BE2C (cell line): ENCODE results near the gene FBXL7.

ENCODE experiments used
- DNase-seq: peaks from one replicate; pipeline ENCODE4 v3.0.0-alpha.2; 2020
- H3K27me3 ChIP-seq: fragments of 250-450 bp; sonication (Bioruptor Pico); 2 replicates; pipeline ENCODE4 v1.5.1; 2020; ENCODE audit warnings: mild to moderate bottlenecking
- H3K36me3 ChIP-seq: fragments of 250-450 bp; sonication (Bioruptor Pico); 2 replicates; pipeline ENCODE4 v1.5.1; 2020; ENCODE audit warnings: mild to moderate bottlenecking
- H3K4me1 ChIP-seq: fragments of 250-450 bp; sonication (Bioruptor Pico); 2 replicates; pipeline ENCODE4 v1.5.1; 2020
- H3K4me3 ChIP-seq: 2 replicates; pipeline ENCODE4 v1.5.1; 2011; ENCODE audit warnings: low read depth, low read length
- H3K9me3 ChIP-seq: fragments of 250-450 bp; sonication (Bioruptor Pico); 2 replicates; pipeline ENCODE4 v1.5.1; 2020
- TF ChIP-seq, protein P1 (sequence below): IDR thresholded peaks from 2 replicates; pipeline ENCODE4 v1.5.1; 2012; ENCODE audit warnings: mild to moderate bottlenecking, low read depth, low read length

The FBXL7 gene

GRCh38 chr5:15904899-15905830 lies 405.2 kb downstream of the FBXL7 start:
- H3K9me3 ChIP-seq: no peaks in the 10 kb centered on the region
- no peak overlapping the region for H3K4me3 ChIP-seq
- H3K27me3 ChIP-seq: no peaks in the 10 kb centered on the region
- no peak for DNase-seq
- TF ChIP-seq, protein P1, sequence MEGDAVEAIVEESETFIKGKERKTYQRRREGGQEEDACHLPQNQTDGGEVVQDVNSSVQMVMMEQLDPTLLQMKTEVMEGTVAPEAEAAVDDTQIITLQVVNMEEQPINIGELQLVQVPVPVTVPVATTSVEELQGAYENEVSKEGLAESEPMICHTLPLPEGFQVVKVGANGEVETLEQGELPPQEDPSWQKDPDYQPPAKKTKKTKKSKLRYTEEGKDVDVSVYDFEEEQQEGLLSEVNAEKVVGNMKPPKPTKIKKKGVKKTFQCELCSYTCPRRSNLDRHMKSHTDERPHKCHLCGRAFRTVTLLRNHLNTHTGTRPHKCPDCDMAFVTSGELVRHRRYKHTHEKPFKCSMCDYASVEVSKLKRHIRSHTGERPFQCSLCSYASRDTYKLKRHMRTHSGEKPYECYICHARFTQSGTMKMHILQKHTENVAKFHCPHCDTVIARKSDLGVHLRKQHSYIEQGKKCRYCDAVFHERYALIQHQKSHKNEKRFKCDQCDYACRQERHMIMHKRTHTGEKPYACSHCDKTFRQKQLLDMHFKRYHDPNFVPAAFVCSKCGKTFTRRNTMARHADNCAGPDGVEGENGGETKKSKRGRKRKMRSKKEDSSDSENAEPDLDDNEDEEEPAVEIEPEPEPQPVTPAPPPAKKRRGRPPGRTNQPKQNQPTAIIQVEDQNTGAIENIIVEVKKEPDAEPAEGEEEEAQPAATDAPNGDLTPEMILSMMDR: no peak
- no peaks in the 10 kb centered on the region for H3K4me1 ChIP-seq
- no peaks in the 10 kb centered on the region for H3K36me3 ChIP-seq

GRCh38 chr5:15914638-15915037 lies 414.7 kb downstream of the FBXL7 start:
- Histone ChIP-seq H3K4me3 (no peak overlapping the region), H3K9me3 (no peaks in the 10 kb centered on the region), H3K4me1 (no peaks in the 10 kb centered on the region), H3K27me3 (no peaks in the 10 kb centered on the region), H3K36me3 (no peaks in the 10 kb centered on the region)
- TF ChIP-seq, protein P1: no peak
- DNase-seq: no peak

DNA sequence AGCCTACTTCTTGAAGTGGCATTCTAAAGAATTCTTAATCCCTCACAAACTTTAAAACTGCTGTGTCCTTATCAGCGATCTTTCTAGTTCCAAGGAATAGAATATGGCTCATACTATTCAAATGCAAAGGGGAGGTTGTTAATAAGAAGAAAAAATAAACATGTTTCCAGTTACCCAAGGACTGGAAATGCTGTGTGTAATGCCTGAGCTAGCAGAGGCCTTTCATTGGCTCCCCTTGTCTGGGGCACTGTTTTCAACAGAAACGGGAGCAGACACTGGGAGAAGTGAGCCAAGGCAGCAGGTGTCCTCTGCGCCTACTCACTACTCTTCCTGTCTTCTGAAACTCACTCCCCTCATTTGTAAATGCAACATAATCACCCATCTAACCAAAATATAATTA lies 426.6 kb downstream of the FBXL7 start:
- H3K4me3 ChIP-seq: no peak overlapping the region
- peaks cover 4% of the 10 kb centered on the region; the same call in 1 of the 2 replicates for H3K4me1 ChIP-seq
- H3K9me3 ChIP-seq: no peaks in the 10 kb centered on the region
- no peaks in the 10 kb centered on the region for H3K36me3 ChIP-seq
- no peaks in the 10 kb centered on the region for H3K27me3 ChIP-seq
- TF ChIP-seq, protein P1: no peak
- DNase-seq: no peak

DNA sequence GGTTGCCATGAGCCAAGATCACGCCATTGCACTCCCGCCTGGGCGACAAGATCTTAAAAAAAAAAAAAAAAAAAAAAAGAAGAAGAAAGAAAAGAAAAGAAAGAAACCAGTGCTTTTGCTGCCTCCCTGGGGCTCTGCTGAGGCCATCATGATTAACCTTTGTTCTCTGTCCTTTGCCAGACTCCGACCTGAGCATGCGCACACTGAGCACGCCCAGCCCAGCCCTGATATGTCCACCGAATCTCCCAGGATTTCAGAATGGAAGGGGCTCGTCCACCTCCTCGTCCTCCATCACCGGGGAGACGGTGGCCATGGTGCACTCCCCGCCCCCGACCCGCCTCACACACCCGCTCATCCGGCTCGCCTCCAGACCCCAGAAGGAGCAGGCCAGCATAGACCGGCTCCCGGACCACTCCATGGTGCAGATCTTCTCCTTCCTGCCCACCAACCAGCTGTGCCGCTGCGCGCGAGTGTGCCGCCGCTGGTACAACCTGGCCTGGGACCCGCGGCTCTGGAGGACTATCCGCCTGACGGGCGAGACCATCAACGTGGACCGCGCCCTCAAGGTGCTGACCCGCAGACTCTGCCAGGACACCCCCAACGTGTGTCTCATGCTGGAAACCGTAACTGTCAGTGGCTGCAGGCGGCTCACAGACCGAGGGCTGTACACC lies 427.9 kb downstream of the FBXL7 start:
- TF ChIP-seq, protein P1: no peak

GRCh38 chr5:15929611-15930263 lies 429.8 kb downstream of the FBXL7 start:
- no peak for DNase-seq
- TF ChIP-seq, protein P1: no peak
- Histone ChIP-seq H3K9me3 (no peaks in the 10 kb centered on the region), H3K36me3 (no peaks in the 10 kb centered on the region), H3K27me3 (no peaks in the 10 kb centered on the region), H3K4me1 (peaks cover 4% of the 10 kb centered on the region; the same call in 1 of the 2 replicates), H3K4me3 (no peak overlapping the region)

More for the DNA sequence above, 427.9 kb downstream of the FBXL7 start:
- Histone ChIP-seq H3K9me3 (no peaks in the 10 kb centered on the region), H3K36me3 (no peaks in the 10 kb centered on the region), H3K4me3 (no peak overlapping the region), H3K27me3 (no peaks in the 10 kb centered on the region), H3K4me1 (peaks cover 4% of the 10 kb centered on the region; the same call in 1 of the 2 replicates)
- no peak for DNase-seq
